WTC11 (cell line): Measurements from ENCODE around the gene CYB5B. TPM values are rescaled to one million over a fixed set of nuclear protein-coding genes. Genes with fewer than 3 reads are reported as not detected.
"Not testable (repeated sequence)": the region's sequence is repeated elsewhere in the genome, so short reads cannot be mapped to it uniquely, and the experiment has no call there.

Experiments used
- ATAC-seq: fragments of 200-7000 bp; cut with Tn5 transposase; 2 replicates; pipeline ENCODE4 v1.10.0; 2021; ENCODE audit warnings: mild to moderate bottlenecking, moderate library complexity
- CTCF ChIA-PET: fragments of 300-600 bp; sonication (Branson Sonifier 250); formaldehyde crosslinking; loops from one replicate; lab custom pipeline; 2021; ENCODE audit warnings: antibody characterized with exemption; lab: Charles Lee
- POLR2A ChIA-PET: fragments of 350-600 bp; sonication (Branson Sonifier 250); formaldehyde crosslinking; loops from one replicate; lab custom pipeline; 2021; ENCODE audit warnings: antibody characterized with exemption; lab: Charles Lee
- DNase-seq: peaks from one replicate; pipeline ENCODE4 v3.0.0; 2021; ENCODE audit warnings: low spot score
- H3K27ac Mint-ChIP-seq: 2 replicates; pipeline ENCODE4 v1.8.0; 2021; ENCODE audit warnings: mixed read lengths
- H3K27me3 Mint-ChIP-seq: 2 replicates; pipeline ENCODE4 v1.8.0; 2021; ENCODE audit warnings: low read depth, mild to moderate bottlenecking, moderate library complexity, mixed read lengths
- H3K36me3 Mint-ChIP-seq: 2 replicates; pipeline ENCODE4 v1.8.0; 2021; ENCODE audit warnings: mixed read lengths
- H3K4me1 Mint-ChIP-seq: 2 replicates; pipeline ENCODE4 v1.8.0; 2022; ENCODE audit warnings: mixed read lengths
- H3K4me3 Mint-ChIP-seq: 2 replicates; pipeline ENCODE4 v1.8.0; 2021; ENCODE audit warnings: mild to moderate bottlenecking, moderate library complexity, mixed read lengths
- H3K9me3 Mint-ChIP-seq: 2 replicates; pipeline ENCODE4 v1.8.0; 2021; ENCODE audit warnings: mixed read lengths
- ATF1 ChIP-seq: sonication (generic); formaldehyde crosslinking; IDR thresholded peaks from 2 replicates; pipeline ENCODE4 v1.8.1; 2023; ENCODE audit warnings: mild to moderate bottlenecking, moderate library complexity, missing genetic modification reagents
- CBFB ChIP-seq: sonication (generic); formaldehyde crosslinking; IDR thresholded peaks from 2 replicates; pipeline ENCODE4 v1.8.1; 2022; ENCODE audit warnings: mild to moderate bottlenecking, low read depth, missing genetic modification reagents
- CREM ChIP-seq: sonication (generic); formaldehyde crosslinking; IDR thresholded peaks from 2 replicates; pipeline ENCODE4 v1.8.1; 2022; ENCODE audit warnings: mild to moderate bottlenecking, missing genetic modification reagents, moderate library complexity
- FOXK1 ChIP-seq: sonication (generic); formaldehyde crosslinking; IDR thresholded peaks from 2 replicates; pipeline ENCODE4 v1.8.0; 2022; ENCODE audit warnings: mild to moderate bottlenecking, moderate library complexity, missing genetic modification reagents
- GTF2I ChIP-seq: fragments of 250-450 bp; sonication (Bioruptor Pico); conservative IDR thresholded peaks from 2 replicates; pipeline ENCODE4 v1.4.0; 2021; ENCODE audit warnings: mild to moderate bottlenecking
- IRF2 ChIP-seq: sonication (generic); formaldehyde crosslinking; IDR thresholded peaks from 2 replicates; pipeline ENCODE4 v1.8.0; 2022; ENCODE audit warnings: low read depth, missing genetic modification reagents, borderline replicate concordance
- JUN ChIP-seq: sonication (generic); formaldehyde crosslinking; IDR thresholded peaks from 2 replicates; pipeline ENCODE4 v1.8.0; 2023; ENCODE audit warnings: mild to moderate bottlenecking, missing genetic modification reagents
- KAT7 ChIP-seq: sonication (generic); formaldehyde crosslinking; IDR thresholded peaks from 2 replicates; pipeline ENCODE4 v1.8.1; 2023; ENCODE audit warnings: missing genetic modification reagents, mild to moderate bottlenecking, borderline replicate concordance
- SOX15 ChIP-seq: fragments of 250-450 bp; sonication (Bioruptor Pico); IDR thresholded peaks from 2 replicates; pipeline ENCODE4 v1.9.0; 2021; ENCODE audit warnings: mild to moderate bottlenecking
- TEAD4 ChIP-seq: sonication (generic); formaldehyde crosslinking; IDR thresholded peaks from 2 replicates; pipeline ENCODE4 v1.8.0; 2022; ENCODE audit warnings: mild to moderate bottlenecking, missing genetic modification reagents
- TP53 ChIP-seq: sonication (generic); formaldehyde crosslinking; IDR thresholded peaks from 2 replicates; pipeline ENCODE4 v1.8.1; 2023; ENCODE audit warnings: mild to moderate bottlenecking, missing genetic modification reagents
- ZNF317 ChIP-seq: sonication (generic); formaldehyde crosslinking; IDR thresholded peaks from 2 replicates; pipeline ENCODE4 v1.8.1; 2023; ENCODE audit warnings: low read depth, mild to moderate bottlenecking, moderate library complexity, missing genetic modification reagents, borderline replicate concordance
- ZNF671 ChIP-seq: fragments of 250-450 bp; sonication (Bioruptor Pico); IDR thresholded peaks from 2 replicates; pipeline ENCODE4 v1.8.0; 2021; ENCODE audit warnings: mild to moderate bottlenecking
- total RNA-seq: library from RNA; stranded (reverse); gene quantifications from 3 replicates; pipeline ENCODE4 v1.2.3, GENCODE V29; 2021
- TF ChIP-seq, protein P1 (sequence below): fragments of 250-450 bp; sonication (Bioruptor Pico); IDR thresholded peaks from 2 replicates; pipeline ENCODE4 v2.1.2; 2022; ENCODE audit warnings: mild to moderate bottlenecking, moderate library complexity
- TF ChIP-seq, protein P2 (sequence below): sonication (generic); formaldehyde crosslinking; IDR thresholded peaks from 2 replicates; pipeline ENCODE4 v1.8.1; 2023; ENCODE audit warnings: mild to moderate bottlenecking, missing genetic modification reagents, moderate library complexity
- TF ChIP-seq, protein P3 (sequence below): sonication (generic); formaldehyde crosslinking; IDR thresholded peaks from 2 replicates; pipeline ENCODE4 v1.8.0; 2022; ENCODE audit warnings: mild to moderate bottlenecking, missing genetic modification reagents
- TF ChIP-seq, protein P4 (sequence below): sonication (generic); formaldehyde crosslinking; IDR thresholded peaks from 2 replicates; pipeline ENCODE4 v1.8.1; 2023; ENCODE audit warnings: mild to moderate bottlenecking, missing genetic modification reagents, borderline replicate concordance
- TF ChIP-seq, protein P5 (sequence below): sonication (generic); formaldehyde crosslinking; conservative IDR thresholded peaks from 2 replicates; pipeline ENCODE4 v1.8.1; 2023; ENCODE audit warnings: mild to moderate bottlenecking, low read depth, missing genetic modification reagents, moderate library complexity
- TF ChIP-seq, protein P6 (sequence below): sonication (generic); formaldehyde crosslinking; IDR thresholded peaks from 2 replicates; pipeline ENCODE4 v1.8.1; 2023; ENCODE audit warnings: mild to moderate bottlenecking, missing genetic modification reagents
- TF ChIP-seq, protein P7 (sequence below): sonication (generic); formaldehyde crosslinking; IDR thresholded peaks from 2 replicates; pipeline ENCODE4 v1.8.1; 2022; ENCODE audit warnings: mild to moderate bottlenecking, missing genetic modification reagents, moderate library complexity, borderline replicate concordance

The CYB5B gene
- total RNA-seq, 1 experiment from 2014 or later: 109 TPM

DNA sequence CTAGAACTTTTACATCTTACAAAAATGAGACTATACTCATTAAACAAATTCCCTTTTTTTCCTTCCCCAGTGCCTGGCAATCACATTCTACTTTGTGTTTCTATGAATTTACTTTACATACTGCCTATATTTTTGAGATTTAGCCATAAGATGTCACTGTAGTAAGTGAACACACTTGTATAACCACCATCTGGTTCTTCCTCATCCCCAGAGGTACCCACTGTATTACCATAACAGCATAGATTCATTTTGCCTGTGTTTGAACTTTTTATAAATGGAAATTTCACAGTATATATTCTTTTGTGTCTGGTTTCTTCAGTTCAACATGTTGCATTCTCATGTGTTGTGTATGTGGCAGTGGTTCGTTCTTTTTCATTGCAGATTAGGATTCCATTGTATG, 15.8 kb downstream of the CYB5B start (continued):
- TF ChIP-seq, protein P1, sequence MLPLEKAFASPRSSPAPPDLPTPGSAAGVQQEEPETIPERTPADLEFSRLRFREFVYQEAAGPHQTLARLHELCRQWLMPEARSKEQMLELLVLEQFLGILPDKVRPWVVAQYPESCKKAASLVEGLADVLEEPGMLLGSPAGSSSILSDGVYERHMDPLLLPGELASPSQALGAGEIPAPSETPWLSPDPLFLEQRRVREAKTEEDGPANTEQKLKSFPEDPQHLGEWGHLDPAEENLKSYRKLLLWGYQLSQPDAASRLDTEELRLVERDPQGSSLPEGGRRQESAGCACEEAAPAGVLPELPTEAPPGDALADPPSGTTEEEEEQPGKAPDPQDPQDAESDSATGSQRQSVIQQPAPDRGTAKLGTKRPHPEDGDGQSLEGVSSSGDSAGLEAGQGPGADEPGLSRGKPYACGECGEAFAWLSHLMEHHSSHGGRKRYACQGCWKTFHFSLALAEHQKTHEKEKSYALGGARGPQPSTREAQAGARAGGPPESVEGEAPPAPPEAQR (CRISPR knock-in tag): no peak
- TF ChIP-seq CREM (no peak), ZNF671 (CRISPR knock-in tag) (no peak), FOXK1 (no peak), JUN (CRISPR knock-in tag) (no peak)
- TF ChIP-seq, protein P2, sequence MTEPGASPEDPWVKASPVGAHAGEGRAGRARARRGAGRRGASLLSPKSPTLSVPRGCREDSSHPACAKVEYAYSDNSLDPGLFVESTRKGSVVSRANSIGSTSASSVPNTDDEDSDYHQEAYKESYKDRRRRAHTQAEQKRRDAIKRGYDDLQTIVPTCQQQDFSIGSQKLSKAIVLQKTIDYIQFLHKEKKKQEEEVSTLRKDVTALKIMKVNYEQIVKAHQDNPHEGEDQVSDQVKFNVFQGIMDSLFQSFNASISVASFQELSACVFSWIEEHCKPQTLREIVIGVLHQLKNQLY (CRISPR knock-in tag): no peak

DNA sequence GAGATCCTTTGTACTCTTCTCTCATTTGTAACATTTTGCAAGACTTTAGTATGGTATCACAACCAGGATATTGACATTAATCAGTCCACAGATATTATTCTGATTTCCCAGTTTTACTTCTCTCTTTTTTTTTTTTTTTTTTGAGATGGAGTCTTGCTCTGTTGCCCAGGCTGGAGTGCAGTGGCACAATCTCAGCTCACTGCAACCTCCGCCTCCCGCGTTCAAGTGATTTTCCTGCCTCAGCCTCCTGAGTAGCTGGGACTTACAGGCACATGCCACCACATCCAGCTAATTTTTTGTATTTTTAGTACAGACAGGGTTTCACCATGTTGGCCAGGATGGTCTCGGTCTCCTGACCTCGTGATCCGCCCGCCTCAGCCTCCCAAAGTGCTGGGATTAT, 16.6 kb downstream of the CYB5B start:
- H3K4me3 Mint-ChIP-seq, H3K27me3 Mint-ChIP-seq, ATAC-seq, POLR2A ChIA-PET, DNase-seq, H3K27ac Mint-ChIP-seq, H3K9me3 Mint-ChIP-seq, H3K36me3 Mint-ChIP-seq, CTCF ChIA-PET, H3K4me1 Mint-ChIP-seq: not testable (repeated sequence)

DNA sequence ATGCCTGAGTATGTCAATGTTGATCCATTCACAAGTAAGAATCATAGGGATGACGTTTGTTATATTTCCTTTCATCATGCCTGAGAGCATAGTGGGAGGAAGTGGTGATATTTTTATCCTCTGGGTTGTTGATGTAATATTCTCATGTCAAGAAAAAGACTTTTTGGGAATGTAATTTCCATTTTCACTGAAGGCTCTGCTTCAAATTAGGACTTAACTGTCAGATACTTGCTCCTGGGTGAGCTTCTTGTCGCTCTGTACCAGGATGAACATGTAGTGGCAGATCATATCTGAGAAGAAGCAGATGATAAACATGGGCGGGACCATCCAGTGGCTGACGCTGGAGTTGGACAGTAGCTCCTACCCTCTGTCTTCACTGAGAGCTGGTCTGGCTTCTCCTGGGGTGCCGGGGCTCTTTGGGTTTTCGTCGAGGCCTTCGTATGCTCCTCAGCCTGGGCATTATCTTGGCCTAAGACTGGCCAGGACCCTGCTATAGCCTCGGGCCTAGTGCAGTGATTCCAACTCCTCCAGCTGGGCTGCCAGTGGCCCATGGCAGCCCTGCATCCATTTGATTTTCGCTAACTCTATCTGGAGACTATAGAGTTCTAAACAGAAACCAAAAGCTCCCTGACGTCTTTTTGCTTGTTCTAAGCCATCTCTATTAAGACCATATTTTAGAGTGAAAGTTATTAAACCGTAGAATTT, 19.7 kb downstream of the CYB5B start:
- ChIA-PET POLR2A (no interaction called here), CTCF (interaction anchor here (1.3 to 1.4 kb wide), 2 partner anchors 46 to 47 kb away, joined by 4 to 5 read pairs; no protein-coding TSS in a partner anchor)
- H3K27ac Mint-ChIP-seq: no peak overlapping the region; the same call in 1 of the 2 replicates
- ATAC-seq (no peak), DNase-seq (no peak)
- H3K9me3 Mint-ChIP-seq: no peaks in the 10 kb centered on the region
- no peak overlapping the region for H3K4me3 Mint-ChIP-seq
- no peaks in the 10 kb centered on the region for H3K4me1 Mint-ChIP-seq
- H3K27me3 Mint-ChIP-seq: no peaks in the 10 kb centered on the region
- peaks cover 13% of the 10 kb centered on the region; the same call in 1 of the 2 replicates for H3K36me3 Mint-ChIP-seq
- no peak for TF ChIP-seq TP53 (CRISPR knock-in tag)
- TF ChIP-seq KAT7 (CRISPR knock-in tag): no peak
- TF ChIP-seq TEAD4 (CRISPR knock-in tag): no peak
- TF ChIP-seq ZNF671 (CRISPR knock-in tag): no peak
- no peak for TF ChIP-seq ATF1
- no peak for TF ChIP-seq ZNF317
- no peak for TF ChIP-seq SOX15 (CRISPR knock-in tag)
- TF ChIP-seq, protein P3, sequence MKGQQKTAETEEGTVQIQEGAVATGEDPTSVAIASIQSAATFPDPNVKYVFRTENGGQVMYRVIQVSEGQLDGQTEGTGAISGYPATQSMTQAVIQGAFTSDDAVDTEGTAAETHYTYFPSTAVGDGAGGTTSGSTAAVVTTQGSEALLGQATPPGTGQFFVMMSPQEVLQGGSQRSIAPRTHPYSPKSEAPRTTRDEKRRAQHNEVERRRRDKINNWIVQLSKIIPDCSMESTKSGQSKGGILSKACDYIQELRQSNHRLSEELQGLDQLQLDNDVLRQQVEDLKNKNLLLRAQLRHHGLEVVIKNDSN (CRISPR knock-in tag): no peak
- TF ChIP-seq IRF2 (CRISPR knock-in tag): no peak
- no peak for TF ChIP-seq CBFB (CRISPR knock-in tag)
- TF ChIP-seq, protein P4, sequence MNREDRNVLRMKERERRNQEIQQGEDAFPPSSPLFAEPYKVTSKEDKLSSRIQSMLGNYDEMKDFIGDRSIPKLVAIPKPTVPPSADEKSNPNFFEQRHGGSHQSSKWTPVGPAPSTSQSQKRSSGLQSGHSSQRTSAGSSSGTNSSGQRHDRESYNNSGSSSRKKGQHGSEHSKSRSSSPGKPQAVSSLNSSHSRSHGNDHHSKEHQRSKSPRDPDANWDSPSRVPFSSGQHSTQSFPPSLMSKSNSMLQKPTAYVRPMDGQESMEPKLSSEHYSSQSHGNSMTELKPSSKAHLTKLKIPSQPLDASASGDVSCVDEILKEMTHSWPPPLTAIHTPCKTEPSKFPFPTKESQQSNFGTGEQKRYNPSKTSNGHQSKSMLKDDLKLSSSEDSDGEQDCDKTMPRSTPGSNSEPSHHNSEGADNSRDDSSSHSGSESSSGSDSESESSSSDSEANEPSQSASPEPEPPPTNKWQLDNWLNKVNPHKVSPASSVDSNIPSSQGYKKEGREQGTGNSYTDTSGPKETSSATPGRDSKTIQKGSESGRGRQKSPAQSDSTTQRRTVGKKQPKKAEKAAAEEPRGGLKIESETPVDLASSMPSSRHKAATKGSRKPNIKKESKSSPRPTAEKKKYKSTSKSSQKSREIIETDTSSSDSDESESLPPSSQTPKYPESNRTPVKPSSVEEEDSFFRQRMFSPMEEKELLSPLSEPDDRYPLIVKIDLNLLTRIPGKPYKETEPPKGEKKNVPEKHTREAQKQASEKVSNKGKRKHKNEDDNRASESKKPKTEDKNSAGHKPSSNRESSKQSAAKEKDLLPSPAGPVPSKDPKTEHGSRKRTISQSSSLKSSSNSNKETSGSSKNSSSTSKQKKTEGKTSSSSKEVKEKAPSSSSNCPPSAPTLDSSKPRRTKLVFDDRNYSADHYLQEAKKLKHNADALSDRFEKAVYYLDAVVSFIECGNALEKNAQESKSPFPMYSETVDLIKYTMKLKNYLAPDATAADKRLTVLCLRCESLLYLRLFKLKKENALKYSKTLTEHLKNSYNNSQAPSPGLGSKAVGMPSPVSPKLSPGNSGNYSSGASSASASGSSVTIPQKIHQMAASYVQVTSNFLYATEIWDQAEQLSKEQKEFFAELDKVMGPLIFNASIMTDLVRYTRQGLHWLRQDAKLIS: no peak
- TF ChIP-seq FOXK1: no peak
- TF ChIP-seq GTF2I (CRISPR knock-in tag): no peak
- TF ChIP-seq, protein P5, sequence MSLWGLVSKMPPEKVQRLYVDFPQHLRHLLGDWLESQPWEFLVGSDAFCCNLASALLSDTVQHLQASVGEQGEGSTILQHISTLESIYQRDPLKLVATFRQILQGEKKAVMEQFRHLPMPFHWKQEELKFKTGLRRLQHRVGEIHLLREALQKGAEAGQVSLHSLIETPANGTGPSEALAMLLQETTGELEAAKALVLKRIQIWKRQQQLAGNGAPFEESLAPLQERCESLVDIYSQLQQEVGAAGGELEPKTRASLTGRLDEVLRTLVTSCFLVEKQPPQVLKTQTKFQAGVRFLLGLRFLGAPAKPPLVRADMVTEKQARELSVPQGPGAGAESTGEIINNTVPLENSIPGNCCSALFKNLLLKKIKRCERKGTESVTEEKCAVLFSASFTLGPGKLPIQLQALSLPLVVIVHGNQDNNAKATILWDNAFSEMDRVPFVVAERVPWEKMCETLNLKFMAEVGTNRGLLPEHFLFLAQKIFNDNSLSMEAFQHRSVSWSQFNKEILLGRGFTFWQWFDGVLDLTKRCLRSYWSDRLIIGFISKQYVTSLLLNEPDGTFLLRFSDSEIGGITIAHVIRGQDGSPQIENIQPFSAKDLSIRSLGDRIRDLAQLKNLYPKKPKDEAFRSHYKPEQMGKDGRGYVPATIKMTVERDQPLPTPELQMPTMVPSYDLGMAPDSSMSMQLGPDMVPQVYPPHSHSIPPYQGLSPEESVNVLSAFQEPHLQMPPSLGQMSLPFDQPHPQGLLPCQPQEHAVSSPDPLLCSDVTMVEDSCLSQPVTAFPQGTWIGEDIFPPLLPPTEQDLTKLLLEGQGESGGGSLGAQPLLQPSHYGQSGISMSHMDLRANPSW (CRISPR knock-in tag): no peak
- TF ChIP-seq, protein P6, sequence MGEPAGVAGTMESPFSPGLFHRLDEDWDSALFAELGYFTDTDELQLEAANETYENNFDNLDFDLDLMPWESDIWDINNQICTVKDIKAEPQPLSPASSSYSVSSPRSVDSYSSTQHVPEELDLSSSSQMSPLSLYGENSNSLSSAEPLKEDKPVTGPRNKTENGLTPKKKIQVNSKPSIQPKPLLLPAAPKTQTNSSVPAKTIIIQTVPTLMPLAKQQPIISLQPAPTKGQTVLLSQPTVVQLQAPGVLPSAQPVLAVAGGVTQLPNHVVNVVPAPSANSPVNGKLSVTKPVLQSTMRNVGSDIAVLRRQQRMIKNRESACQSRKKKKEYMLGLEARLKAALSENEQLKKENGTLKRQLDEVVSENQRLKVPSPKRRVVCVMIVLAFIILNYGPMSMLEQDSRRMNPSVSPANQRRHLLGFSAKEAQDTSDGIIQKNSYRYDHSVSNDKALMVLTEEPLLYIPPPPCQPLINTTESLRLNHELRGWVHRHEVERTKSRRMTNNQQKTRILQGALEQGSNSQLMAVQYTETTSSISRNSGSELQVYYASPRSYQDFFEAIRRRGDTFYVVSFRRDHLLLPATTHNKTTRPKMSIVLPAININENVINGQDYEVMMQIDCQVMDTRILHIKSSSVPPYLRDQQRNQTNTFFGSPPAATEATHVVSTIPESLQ: no peak
- TF ChIP-seq, protein P7, sequence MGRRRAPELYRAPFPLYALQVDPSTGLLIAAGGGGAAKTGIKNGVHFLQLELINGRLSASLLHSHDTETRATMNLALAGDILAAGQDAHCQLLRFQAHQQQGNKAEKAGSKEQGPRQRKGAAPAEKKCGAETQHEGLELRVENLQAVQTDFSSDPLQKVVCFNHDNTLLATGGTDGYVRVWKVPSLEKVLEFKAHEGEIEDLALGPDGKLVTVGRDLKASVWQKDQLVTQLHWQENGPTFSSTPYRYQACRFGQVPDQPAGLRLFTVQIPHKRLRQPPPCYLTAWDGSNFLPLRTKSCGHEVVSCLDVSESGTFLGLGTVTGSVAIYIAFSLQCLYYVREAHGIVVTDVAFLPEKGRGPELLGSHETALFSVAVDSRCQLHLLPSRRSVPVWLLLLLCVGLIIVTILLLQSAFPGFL (CRISPR knock-in tag): no peak
